HS-27A (cell line): ENCODE measurements around the gene CXCL9.
"Not testable (repeated sequence)": the region's sequence is repeated elsewhere in the genome, so short reads cannot be mapped to it uniquely, and the experiment has no call there.

Source experiments
- DNase-seq: peaks from one replicate; pipeline ENCODE4 v3.0.0-alpha.2; 2012; ENCODE audit warnings: low read depth, missing footprints

Gene CXCL9

DNA sequence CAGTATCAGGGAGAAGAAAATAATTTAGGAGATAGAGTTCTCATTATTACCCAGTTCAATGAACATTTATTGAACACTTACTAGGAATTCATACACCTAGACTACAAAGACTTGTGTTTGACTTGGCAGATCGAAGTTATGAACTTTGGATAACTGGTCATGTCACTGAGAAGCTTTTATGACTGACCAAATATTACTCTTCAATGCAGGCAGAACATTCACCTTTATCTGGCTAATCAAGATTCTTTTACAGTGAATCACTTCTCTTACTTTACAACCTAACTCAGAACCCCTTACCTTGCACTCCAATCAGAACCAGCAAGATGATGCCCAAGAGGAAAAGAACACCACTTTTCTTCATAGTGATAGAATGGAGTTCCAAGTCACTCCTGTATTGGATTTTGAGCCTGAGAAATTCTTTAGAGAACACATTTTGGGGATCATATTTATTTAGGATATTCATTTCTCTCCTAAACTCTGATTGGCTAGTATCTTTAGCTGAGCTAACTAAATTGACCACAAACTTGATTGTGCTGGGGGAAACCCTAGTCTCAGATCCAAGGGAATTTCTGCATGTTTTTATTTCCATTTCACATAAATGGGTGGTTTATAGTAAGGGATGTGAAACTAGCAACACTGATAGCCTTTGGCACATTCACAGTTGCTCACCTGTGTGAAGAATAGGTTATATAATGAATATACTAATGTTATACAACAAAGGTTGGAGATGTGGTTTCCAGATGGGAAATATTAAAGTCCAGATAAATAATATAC, at the start of gene CXCL9:
Gene CXCL9 (minus strand): TSS at position 421 of the 774 bp plus-strand sequence. CDS start 60 bp downstream, at position 361.
- DNase-seq = no peak

DNA sequence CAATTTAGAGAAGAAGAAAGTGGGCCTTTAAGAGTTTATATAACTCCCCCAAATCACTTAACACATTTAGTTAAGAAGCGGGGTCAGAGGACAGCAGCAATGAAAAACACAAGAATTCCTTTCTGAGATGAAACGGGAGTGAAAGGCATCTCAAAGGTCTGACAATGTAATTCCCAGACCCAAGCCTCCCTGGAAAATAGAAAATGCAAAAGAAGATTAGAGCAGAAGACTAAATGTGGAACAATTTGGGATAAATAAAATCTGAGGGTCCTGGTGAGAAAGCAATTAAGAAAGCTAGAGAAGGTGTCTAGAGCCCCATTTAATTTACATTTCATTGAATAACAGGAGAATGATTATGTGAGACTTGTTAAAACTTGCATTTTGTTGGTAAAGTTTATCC, 48.1 kb upstream of the CXCL9 start:
- DNase-seq = no peak

DNA sequence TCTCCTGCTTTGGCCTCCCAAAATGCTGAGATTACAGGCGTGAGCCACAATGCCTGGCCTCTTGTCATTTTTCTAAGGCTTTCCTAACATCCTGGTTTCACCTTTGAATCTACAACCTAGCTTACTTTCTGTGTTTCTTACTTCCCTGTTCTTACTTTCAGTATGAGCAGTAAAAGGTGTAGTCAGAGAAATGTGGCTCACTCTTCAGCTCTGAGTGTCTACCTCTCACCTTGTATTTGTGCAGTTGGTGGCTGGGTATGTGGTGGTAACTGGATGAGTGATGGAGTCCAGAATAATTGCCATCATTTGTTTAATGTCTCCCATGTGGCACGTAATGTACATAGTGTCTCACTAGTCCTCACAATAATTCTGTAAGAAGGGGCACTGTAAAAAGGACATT, 47.7 kb upstream of the CXCL9 start:
- DNase-seq = no peak

DNA sequence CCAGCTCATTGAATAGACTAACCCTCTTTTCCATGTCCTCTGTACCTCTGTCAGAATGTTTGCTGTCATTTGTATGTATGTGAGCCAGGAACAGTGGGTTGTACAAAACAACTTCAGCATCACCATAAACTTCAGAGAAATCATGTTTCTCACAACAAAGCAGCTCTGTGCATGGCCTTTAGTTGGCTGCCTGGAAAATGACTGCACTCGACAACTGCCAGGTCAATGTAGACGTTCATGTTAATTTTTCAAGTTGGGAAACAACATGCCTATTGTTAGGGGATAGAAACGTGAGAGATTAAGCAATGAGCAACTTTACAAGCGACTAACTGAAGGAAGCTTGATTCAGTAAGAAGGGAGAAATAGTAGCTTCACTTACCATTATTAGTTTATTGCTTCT, 46.4 kb upstream of the CXCL9 start:
- no peak for DNase-seq

DNA sequence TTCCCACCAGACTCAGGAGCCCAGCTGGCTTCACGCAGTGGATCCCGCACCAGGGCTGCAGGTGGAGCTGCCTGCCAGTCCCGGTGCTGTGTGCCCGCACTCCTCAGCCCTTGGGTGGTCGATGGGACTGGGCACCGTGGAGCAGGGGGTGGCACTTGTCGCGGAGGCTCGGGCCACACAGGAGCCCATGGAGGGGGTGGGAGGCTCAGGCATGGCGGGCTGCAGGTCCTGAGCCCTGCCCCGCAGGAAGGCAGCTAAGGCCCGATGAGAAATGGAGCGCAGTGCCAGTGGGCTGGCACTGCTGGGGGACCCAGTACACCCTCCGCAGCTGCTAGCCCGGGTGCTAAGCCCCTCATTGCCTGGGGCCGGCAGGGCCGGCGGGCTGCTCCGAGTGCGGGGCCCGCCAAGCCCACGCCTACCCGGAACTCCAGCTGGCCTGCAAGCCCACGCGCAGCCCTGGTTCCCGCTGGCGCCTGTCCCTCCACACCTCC, 43.3 kb upstream of the CXCL9 start:
- not testable (repeated sequence) for DNase-seq

DNA sequence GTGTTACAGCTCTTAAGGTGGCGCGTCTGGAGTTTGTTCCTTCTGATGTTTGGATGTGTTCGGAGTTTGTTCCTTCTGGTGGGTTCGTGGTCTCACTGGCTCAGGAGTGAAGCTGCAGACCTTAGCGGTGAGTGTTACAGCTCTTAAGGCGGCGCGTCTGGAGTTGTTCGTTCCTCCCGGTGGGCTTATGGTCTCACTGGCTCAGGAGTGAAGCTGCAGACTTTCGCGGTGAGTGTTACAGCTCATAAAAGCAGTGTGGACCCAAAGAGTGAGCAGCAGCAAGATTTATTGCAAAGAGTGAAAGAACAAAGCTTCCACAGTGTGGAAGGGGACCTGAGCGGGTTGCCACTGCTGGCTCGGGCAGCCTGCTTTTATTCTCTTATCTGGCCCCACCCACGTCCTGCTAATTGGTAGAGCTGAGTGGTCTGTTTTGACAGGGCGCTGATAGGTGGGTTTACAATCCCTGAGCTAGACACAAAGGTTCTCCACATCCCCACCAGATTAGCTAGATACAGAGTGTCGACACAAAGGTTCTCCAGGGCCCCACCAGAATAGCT, 42.6 kb upstream of the CXCL9 start:
- DNase-seq = not testable (repeated sequence)

DNA sequence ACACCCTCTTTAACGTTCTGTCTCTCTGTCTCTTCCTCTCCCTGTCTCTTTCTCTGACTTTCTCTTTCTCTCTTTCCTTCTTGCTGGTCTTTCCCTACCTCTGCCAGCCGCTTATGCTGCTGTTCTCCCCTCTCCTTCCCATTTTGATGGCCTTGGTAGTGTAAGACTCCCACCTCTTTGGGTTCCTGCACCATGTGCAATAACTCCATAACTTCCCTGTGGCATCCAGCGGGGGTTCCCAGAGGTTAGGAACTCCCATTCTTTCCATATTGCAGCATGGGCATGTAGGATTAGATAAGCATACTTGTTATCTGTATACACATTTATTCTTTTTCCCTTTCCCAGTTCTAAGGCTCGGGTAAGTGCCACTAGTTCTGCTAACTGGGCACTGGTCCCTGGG, 37.4 kb upstream of the CXCL9 start:
- DNase-seq = not testable (repeated sequence)

DNA sequence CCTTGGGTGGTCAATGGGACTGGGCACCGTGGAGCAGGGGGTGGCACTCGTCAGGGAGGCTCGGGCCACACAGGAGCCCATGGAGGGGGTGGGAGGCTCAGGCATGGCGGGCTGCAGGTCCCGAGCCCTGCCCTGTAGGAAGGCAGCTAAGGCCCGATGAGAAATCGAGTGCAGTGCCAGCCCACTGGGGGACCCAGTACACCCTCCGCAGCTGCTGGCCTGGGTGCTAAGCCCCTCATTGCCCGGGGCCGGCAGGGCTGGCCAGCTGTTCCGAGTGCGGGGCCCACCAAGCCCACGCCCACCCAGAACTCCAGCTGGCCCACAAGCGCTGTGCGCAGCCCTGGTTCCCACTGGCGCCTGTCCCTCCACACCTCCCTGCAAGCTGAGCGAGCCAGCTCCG, 36.0 kb upstream of the CXCL9 start:
- not testable (repeated sequence) for DNase-seq

DNA sequence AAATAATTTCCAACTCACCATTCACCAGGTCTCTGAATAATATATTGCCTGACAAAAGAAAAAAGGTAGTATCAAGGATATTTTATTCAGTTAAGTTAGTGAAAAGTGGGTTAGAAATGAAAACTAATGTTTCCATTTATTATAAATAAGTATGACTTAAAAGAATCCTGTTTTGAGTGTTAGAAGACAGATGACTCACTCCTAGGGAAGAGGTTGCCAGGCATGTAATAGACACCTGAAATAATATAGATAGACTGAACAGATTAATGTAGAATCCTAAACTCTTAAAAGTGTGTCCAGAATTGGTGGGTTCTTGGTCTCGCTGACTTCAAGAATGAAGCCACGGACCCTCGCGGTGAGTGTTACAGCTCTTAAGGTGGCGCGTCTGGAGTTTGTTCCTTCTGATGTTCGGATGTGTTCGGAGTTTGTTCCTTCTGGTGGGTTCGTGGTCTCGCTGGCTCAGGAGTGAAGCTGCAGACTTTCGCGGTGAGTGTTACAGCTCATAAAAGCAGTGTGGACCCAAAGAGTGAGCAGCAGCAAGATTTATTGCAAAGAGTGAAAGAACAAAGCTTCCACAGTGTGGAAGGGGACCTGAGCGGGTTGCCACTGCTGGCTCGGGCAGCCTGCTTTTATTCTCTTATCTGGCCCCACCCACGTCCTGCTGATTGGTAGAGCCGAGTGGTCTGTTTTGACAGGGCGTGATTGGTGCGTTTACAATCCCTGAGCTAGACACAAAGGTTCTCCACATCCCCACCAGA, 35.1 kb upstream of the CXCL9 start:
- DNase-seq = not testable (repeated sequence)

DNA sequence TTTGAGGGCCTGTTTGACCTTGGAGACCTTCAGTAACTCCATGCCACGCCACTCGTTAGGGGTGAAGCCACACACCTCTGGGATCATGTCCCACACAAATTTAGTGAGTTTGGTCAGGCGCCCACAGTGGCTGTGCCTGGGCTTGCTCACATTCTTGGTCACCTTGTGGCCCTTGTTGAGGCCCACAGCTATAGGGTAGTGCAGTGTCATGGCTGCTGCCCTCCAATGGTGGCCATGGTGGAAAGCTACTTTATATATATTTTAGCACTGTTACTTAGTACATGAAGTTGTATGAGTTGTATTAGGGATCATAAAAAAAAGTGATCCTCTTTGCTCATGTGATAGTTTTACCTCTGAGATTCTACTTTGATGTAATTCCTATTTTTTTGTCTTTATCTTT, 29.5 kb upstream of the CXCL9 start:
- no peak for DNase-seq

DNA sequence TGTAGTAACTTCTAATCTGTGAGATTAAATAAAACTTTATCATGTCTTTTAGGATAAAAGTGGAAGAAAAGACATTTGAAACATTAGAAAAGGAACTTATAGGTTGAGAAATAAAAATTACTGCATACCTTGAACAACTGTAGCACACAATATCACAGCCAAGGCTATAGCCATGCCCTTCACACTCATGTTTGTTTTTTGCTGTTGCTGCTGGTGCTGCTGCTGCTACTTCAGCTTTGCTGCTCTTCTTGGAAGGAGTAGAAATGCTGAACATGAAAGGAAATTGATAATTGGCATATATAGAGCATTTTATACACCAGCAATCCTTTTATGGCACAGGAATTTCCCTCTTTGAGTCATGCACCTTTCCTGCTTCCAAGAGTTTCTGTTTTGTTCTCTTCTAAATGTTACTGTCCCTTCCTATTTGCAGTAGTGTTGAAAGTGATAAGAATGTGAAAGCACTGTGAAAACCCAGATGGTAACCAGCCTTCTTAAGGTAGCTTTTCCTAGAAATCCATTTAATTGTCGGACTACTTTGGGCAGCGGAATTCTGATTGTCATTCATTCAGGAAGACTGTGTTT, 28.6 kb upstream of the CXCL9 start, which contains the start of gene CXCL11:
Gene CXCL11 (minus strand): TSS at position 272 of the 582 bp plus-strand sequence. CDS start 83 bp downstream, at position 189.
- DNase-seq = no peak

DNA sequence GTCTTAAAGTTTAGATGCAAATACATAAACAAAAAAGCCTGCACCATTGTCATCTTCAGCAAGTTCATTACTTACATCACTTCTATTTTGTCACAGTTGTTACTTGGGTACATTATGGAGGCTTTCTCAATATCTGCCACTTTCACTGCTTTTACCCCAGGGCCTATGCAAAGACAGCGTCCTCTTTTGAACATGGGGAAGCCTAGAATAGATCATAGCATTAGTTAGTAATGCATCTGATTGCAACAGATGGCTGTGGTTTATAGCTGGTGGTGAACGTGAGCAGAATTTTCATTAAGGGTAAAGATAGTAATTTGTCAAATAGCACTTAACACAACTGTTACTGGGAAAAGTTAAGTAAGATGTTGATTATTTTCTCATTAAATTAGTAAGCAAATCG, 27.8 kb upstream of the CXCL9 start:
- no peak for DNase-seq

DNA sequence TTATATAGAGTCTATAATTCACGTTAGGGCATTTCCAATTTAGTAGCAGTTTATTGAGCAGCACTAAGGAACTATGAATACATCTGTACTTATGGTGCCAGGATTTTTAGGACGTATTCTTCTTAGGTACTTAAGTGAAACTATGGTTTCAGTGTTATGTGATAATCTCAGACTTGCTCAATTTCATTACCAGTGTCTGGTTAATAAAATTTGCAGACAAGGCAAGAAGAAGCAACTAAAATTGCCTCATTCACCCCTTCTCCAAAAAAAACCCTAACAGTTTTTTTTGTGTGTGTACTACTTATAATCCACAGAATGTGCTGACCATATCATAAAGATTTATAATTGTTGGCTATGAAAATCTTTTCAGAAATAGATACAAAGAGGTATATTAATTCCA, 22.0 kb upstream of the CXCL9 start:
- no peak for DNase-seq

DNA sequence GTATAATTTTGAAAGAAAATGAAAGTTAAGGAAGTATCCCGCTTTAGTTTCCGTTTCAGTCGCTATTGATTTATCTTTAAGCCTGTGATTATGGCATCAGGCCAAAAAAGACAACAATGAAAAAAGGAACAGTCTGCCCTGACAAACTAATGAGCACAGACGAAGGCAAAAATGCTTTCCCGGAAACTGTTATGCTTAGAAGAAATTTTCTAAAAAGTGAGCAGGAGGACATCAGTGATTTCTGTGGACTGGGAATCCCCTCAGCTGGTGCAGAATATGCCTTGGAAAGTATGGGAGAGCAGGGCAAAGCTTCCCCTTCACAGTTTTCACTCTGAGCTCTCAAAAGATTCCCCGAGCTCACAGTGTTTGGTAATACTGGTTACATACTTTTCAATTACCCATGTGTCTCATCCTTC, 21.0 kb upstream of the CXCL9 start:
- DNase-seq = no peak

DNA sequence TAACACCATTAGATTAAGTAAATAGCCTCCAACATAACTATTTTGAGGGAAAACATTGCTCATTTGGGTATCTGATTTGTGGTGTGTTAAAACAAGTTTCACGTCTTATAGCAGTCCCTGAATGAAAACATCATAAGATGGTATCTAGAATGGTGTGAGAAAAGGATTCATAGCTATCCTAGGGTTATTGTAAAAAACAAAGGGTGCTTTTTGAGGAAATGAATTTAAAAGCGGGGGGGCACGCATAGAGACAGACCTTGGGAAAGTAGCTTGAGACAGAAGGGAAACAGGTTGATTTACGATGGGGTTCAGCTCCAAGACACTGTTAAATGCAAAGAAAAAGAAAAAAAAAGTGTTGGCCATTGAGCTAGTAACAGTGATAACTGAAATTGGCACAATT, 16.8 kb upstream of the CXCL9 start:
- no peak for DNase-seq

DNA sequence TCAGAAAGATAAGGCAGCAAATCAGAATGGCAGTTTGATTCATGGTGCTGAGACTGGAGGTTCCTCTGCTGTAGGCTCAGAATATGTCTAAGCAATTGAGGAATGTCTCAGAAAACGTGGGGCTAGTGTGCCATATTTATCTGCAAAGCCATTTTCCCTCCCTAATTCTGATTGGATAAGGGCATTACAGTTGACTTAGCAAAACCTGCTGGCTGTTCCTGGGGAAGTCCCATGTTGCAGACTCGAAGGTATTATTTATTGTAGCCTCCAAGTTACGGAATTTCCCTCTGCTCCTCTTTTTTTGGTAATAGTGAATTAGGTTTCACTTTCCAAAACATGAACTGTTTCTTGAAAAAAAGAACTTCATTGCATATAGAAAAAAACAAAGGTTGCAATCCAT, 16.1 kb upstream of the CXCL9 start, which contains the start of gene CXCL10:
Gene CXCL10 (minus strand): TSS at position 109 of the 400 bp plus-strand sequence. CDS start 66 bp downstream, at position 43.
- DNase-seq = no peak

DNA sequence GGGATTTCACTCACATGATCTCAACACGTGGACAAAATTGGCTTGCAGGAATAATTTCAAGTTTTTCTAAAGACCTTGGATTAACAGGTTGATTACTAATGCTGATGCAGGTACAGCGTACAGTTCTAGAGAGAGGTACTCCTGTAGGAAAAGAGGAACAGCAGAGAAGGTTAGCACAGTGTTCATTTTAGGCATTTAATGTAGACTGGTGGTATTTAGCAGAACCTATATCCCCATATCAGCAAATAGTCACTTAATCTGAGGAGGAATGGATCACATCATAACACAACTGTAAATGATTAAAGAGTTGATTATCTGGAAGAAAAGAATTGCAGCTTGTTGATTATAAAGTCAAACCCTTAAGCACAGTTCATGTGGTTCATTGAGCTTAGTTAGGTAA, 15.4 kb upstream of the CXCL9 start:
- DNase-seq = no peak

DNA sequence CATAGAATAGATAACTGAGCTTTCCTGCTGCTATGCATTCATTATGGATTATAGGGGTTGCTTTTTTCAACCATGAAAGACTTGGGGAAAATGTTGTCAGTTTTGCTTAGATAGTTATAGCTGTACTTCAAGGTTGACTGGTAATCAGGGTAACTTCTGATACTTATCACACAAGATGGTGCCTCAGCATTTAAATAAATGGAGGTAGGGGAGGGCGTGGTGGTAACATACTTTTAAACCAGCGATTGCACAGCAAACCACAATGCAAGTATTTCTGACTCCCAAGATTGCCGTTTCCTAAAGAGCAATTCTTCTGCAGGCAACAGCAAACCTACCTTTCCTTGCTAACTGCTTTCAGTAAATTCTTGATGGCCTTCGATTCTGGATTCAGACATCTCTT, 14.7 kb upstream of the CXCL9 start:
- no peak for DNase-seq

DNA sequence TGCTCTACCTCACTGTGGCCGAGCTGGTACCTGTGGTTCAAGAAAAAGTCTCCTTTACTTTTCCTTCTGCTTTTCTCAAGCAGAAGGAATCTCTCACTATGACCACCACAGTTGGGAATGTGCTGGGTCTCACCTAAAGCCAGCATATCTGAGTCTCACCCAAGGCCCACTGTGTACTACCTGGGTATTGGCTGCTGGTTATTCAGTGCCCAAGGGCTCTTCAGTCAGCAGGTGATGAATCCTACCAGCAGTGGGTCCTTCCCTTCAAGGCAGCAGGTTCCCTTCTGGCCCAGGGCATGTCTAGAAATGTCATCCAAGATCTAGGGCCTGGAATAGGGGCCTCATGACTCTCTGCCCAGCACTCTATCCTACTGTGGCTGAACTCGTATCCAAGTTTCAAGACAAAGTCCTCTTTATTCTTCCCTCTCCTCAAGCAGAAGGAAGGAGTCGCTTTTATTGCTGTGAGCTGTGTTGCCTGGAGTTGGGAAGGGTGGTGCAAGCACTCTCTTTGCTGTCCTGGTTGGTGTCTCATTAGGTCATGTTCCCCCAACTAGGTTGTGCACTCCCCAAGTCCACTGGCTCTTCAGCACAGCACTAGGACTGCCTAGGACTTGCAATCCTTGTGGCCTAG, 9.9 kb upstream of the CXCL9 start:
- DNase-seq = no peak

DNA sequence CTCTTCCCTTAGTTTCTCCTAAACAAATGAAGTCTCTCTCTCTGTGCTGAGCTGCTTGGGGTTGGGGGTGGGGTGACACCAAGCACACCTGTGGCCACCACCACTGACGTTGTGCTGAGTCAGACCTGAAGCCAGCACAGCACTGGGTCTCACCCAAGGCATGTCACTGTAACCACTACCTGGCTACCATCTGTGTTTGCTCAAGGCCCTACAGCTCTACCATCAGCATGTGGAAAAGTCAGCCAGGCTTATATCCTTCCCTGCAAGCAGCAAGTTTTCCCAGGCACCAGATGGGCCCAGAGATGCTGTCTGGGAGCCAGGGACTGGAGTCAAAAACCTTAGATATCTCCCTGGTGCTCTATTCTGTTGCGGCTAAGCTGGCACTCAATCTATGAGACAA, 9.1 kb upstream of the CXCL9 start:
- DNase-seq = no peak

DNA sequence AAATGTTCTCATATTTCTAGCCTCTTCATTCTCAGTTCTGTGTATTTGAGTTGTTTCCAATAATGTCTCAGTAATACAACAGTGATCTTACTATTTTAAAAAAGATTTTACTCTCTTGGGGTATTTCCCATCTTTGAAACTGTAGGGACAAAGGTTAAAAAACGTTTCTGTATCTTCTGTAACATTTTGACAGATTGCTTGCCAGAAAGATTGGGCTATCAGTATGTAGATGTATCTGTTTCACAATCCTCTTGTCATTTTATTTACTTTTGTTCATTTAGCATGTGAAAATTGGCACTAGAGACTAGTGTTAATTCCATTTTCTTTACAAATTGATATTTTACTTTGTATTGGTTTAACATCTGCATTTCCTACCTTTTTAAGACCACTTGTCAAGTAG, 6.2 kb upstream of the CXCL9 start:
- DNase-seq = no peak

DNA sequence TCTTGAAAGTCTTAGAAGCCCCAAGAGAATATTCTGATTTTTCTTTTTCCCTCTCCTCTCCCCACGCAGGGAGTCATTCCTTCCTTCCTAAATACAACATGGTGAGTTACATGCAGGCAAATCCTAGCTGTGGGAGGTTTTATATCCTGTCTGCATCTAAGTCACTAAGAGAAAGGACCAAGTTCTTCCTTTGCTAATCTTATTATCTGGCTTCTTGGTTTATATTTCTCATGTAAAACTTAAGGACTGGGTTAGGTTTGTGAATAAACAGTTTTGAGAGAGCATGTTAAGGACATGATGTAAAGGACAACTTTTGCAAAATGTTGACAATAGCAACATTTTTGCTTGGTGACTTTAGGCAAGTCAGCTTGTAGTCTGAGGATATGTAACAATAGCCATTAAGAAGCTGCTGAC, 5.1 kb upstream of the CXCL9 start:
- DNase-seq = no peak
